GM21515 (cell line): Measurements from ENCODE around the gene SLC6A18.

Experiments
- ATAC-seq: cut with Tn5 transposase; IDR thresholded peaks from one replicate; pipeline ENCODE4 v1.9.1; 2021; ENCODE audit not compliant: unreplicated experiment

The SLC6A18 gene

DNA sequence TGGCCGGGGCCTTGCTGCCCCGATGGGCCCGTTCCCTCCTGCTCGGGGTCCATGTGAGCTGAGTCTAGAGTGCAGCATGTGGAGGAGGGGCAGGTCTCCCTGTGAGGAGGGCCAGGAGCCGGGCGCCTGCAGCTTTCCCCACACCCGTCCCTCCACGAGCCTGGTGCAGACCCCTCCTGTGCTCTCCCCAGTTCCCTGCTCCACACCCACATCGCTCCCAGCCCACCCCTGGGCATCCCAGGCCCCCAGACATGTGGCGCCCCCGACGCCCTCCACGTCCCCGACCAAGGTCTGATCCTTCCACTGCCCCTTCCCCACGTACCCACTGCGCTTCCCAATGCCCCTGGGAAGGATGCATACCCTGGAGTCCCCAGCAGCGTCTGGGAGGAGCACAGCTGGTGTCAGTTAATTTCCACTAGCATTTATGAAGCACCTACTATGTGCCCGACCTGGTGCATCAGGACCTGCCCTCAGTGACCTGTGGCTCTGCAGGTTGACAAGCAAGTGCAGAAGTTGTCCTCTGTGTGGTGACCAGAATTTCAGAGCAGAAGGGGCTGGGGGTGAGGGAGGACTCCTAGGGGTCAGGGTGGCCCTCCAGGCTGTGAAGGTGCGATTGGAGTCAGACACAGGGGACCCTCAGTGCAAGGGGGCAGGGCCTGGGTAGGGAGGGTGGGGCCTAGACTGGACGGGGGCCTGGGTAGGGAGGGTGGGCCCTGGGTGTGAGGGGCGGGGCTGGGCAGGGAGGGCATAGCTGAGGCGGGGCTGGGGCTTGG is 10.8 kb upstream of the SLC6A18 start:
- no peak for ATAC-seq

DNA sequence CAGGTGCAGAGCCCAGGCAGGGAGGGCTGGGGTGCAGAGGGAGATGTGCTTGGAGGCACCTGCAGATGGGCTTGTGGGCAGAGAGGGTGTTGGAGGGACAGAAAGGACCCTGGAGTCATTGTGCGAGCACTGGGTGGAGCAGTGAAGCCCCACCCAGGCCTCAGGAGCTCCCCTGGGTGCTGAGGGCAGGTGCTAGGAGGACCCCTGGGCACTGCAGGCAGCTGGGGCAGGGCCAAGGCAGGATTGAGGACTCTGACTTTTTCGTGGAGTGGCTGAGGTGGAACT is 10.3 kb upstream of the SLC6A18 start:
- ATAC-seq = no peak

DNA sequence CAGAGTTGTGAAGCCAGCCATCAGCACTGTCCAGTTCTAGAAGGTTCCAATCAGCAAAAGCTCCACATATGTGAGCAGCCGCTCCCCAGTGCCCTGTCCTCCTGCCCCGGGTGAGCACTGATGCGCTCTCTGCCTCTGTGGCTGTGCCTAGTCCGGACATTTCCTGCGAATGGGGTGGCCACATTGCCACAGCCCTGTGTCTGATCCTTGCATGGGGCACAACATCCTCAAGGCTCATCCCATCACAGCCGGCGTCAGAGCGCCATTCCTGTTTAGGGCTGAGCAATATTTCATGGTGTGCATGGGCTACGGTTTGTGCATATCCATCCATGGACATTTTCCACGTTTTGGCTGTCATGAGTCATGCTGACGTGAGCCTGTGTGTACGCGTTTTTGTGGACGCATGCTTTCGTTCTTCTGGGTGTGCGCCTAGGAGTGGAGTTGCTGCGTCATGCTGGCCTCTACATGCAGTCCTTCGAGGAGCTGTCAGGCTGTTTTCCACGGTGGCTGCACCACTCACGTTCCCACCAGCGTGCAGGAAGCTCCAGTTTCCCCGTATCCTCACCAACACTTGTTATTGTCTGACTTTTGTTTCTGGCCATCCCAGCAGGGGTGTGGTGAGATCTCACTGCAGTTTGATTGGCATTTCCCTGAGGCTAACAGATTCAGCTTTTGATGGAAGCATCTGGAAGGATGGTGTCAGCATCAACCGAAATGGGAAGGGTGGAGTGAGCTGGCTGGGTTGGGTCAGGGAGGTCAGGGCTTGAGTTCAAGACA is 9.7 kb upstream of the SLC6A18 start:
- ATAC-seq = no peak

DNA sequence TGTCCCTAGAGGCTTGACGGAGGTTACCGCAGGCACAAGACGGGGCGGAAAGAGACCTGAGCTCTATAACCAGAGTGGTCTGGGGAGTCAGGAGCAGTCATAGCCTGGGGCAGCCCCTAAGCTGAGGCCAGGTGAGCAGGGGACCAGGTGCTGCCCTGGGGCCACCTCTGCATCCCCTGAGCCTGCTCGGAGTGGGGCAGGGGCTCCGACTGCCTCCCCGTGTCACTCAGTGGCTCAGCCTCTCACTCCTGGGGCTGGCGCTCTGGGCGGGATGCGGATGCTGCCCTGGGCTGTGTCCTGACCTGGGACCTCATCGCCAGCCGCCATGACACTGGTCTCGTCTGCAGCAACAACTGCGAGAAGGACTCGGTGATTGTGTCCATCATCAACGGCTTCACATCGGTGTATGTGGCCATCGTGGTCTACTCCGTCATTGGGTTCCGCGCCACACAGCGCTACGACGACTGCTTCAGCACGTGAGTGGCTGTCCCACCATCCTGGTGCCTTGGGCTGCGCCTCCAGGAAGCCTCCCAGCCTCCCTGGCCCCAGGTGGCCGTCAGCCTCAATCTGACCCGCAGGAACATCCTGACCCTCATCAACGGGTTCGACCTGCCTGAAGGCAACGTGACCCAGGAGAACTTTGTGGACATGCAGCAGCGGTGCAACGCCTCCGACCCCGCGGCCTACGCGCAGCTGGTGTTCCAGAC is 8.8 kb upstream of the SLC6A18 start:
- no peak for ATAC-seq

DNA sequence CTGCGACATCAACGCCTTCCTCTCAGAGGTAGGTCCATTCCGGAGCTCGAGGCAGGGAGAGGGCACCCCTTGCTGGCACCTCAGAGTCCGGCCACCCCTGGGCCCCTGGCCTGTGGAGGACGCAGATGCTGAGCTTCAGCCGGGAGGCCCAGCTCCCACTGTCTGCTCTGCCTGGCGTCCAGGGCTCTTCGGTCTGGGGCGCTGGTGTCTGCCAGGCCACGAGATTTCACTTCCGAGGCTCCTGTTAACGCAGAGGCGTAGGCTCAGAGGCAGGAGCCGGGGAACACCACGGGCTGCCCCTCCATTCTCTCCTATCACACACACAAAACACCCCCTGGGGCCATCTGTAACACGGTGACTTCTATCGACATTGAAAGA is 8.3 kb upstream of the SLC6A18 start:
- ATAC-seq = no peak

DNA sequence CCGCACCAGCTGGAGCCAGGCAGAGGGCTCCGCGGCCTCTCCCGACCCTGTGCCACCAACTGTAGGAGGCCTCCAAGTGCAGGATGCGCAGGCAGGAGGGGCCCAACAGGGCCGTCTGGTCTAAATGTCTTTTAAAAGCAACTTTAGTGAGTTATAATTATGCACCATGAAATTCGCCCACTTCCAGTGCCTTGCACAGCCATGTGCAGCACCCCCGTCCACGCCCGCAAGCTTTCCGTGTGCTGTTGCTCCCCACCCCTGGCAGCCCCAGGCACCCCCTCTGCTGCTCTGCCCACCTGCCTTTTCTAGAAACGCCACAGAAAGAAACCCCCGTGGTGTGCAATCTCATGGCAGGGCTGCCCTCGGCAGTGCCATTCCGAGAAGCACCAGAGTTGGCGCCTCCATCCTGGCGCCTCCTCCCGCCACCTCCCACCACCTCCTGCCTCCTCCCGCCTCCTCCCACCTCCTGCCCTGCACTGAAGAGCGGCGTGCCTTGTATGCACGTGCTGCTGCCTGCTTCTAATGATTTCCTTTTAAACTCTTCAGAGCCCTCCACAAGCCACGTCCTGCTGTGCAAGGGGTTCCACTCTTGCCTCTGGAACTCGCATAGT is 7.5 kb upstream of the SLC6A18 start:
- ATAC-seq = no peak

DNA sequence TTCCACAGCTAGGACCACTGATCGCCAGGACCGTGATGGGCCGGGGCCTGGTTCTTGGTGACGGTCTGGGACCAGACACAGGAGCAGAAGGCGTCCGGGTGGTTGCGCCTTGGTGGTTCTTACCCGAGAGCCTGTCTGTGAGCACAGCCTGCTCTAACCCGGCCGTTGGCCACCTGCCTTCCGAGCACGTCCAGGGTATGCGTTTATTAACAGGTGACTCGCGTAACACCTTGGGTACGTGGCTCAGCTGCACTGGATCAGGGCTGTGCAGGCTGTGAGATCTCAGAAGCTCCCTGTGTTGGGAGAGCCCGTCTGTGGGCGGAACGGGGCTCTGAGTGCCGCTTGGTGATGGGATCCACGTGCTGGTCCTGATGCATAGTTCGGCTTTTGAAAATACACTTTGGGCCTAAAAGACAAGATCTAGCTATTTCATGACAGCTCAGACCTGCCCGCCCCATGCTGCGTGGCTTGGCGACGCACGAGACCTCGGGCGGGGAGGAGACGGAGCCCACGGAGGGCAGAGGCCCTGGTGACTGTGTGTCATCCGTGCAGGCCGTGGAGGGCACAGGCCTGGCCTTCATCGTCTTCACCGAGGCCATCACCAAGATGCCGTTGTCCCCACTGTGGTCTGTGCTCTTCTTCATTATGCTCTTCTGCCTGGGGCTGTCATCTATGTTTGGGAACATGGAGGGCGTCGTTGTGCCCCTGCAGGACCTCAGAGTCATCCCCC is 6.7 kb upstream of the SLC6A18 start:
- ATAC-seq = no peak

DNA sequence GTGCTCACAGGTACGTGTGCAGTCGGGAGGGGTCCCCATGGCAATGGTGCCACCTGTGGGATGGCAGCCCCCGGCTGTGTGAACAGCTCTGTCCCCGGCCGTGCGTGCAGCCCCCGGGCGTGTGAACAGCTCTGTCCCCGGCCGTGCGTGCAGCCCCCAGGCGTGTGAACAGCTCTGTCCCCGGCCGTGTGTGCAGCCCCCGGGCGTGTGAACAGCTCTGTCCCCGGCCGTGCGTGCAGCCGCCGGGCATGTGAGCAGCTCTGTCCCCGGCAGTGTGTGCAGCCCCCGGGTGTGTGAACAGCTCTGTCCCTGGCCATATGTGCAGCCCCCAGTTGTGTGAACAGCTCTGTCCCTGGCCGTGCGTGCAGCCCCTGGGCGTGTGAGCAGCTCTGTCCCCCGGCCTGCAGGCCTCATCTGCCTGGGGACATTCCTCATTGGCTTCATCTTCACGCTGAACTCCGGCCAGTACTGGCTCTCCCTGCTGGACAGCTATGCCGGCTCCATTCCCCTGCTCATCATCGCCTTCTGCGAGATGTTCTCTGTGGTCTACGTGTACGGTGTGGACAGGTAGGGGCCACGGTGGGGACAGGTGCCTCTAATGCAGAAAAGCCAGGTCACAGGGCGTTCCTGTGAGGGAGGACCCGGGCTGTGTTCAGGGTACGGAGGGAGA is 5.9 kb upstream of the SLC6A18 start:
- no peak for ATAC-seq

DNA sequence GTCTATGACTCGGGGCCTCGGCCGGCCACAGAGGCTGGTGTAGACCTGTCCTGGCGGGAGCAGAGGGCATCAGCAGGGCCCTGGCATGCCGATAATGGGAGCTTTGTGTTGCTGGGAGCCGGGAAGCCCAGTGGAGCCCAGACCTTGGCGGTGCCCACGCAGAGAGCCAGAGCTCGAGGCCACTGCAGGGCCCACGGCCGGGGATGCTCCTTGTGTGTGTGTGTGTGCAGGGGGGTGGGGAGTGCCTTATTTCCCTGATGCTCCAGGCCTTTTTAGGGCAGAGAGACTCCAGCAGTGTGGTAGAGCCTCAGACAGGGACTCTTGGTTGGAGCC is 5.4 kb upstream of the SLC6A18 start:
- ATAC-seq = no peak

DNA sequence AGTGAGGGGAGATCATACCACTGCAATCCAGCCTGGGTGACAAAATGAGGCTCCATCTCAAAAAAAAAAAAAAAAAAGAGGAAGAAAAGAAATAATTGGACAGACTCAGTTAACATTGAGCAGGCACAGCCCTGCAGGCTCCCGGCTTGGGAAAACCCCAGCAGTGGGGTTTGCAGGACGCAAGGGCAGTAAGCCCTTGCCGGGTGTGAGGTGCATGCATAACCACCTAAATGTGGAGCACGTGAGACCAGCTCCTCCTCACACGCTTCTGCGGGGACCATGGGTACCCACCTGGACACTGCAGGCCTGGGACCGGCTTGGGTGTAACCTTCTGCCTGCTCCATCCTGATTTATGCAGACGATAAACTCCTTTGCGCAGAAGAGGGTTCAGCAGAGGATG is 4.8 kb upstream of the SLC6A18 start:
- no peak for ATAC-seq

DNA sequence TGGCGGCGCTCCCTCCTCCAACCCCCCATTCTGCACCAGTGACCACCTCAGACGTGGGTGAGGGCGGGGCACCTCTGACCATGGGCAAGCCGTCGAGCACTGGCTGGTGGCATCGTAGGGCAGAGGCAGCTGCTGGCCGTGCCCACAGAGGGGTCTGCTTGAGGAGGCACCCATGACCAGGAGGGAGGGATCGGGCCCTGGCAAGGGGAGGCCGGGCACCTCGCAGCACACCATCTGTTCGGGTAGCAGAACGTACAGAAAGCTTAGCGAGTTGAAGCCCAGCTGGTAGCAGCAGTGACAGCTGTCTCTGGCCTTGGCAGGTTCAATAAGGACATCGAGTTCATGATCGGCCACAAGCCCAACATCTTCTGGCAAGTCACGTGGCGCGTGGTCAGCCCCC is 4.3 kb upstream of the SLC6A18 start:
- ATAC-seq = no peak

DNA sequence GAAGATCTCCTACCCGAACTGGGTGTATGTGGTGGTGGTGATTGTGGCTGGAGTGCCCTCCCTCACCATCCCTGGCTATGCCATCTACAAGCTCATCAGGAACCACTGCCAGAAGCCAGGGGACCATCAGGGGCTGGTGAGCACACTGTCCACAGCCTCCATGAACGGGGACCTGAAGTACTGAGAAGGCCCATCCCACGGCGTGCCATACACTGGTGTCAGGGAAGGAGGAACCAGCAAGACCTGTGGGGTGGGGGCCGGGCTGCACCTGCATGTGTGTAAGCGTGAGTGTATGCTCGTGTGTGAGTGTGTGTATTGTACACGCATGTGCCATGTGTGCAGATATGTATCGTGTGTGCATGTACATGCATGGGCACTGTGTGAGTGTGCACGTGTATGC is 3.5 kb upstream of the SLC6A18 start:
- ATAC-seq = no peak

DNA sequence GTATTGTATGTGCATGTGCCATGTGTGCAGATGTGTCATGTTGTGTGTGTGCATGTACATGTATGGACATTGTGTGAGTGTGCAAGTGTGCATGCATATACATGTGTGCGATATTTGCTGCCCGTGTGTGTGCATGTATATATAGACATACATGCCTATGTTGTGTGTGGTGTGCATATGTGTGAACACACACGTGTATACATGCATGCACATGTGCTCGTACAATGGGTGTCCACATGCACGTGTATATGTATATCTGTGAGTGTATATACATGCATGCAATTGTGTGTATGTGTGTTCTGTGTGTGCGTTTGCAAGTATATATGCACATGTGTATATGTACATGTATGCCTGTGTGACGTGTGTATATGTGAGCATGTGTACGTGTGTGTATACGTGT is 3.0 kb upstream of the SLC6A18 start:
- ATAC-seq = no peak

DNA sequence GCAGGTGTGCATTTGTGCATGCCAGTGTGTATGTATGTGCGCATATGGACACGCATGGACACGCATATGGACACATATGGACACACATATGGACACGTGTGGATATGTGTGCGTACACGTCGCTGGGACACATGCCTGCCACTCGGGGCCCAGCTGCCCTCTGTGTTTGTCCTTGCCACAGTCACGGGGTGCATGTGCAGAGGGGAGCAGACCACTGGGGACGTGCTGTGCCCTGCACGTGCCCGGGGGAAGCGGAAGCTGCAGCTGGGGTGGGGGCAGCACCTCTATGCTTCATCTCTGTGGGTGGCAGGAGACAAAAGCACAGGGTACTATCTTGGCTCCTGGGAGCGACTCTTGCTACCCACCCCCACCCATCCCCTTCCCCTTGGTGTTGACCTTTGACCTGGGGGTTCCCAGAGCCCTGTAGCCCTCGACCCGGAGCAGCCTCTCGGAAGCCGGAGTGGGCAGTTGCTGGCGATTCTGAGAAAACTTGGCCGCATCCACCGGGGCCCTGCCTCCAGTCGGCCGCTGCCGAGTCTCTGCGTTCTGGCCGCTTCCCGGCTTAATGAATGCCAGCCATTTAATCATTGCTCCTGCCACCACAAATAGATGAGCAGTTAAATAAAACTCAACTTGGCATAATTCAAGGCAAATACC is 2.4 kb upstream of the SLC6A18 start:
- ATAC-seq = no peak

DNA sequence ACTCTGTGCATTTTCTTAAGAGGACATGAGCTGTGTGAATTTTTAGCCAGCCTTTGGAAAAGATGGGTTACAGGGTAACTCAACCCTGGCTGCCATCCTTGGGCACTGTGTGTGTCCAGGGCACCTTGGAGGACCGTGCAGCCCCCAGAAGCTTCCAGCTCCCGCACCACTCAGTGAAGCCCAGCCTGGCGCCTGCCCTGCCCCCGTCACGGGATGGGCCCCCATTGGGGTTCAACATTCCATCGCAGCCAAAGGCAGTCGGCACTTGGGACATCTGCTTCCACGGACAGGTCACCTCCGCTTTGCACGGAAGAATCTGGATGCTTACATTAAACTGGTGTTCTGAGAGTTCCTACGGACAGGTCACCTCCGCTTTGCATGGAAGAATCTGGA is 1.9 kb upstream of the SLC6A18 start:
- no peak for ATAC-seq

DNA sequence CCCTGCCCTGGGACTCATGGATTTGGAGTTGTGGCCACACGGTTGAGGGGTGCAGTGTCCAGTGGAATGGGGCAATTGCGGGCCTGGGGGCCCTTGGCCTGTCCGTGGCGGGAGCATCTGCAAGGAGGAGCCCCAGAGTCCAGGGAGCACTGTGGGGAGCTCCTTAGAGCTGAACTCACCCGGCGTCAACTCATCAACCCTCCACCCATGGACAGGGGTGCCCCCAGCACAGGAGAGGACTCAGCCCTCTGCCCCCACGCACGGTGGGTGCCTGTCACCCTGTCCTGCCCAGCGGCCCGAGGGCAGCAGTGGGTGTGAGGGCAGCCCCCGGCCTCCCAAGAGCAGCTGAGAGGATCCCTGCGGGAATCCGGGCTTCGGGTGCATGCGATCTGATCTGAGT is 550 bp upstream of the SLC6A18 start:
- no peak for ATAC-seq

DNA sequence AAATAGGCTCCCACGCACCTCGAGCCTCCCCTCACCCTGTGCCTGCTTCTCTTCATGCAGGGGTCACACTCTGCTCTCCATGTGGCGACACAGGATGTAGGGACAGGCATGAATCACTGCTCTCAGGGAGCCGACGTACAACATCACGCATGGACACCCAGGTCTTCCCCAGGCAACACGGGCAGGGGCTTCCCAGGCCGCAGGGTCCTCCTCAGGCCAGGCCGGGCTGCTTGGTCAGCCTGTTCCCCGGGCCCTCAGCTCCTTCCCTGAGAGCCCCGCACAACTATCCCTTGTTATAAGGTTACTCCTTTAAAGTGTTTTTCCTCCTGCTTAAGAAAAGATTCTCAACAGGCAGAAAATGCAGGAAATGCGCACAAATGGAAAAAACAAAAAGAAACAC is 1.1 kb downstream of the SLC6A18 start:
- ATAC-seq = no peak

DNA sequence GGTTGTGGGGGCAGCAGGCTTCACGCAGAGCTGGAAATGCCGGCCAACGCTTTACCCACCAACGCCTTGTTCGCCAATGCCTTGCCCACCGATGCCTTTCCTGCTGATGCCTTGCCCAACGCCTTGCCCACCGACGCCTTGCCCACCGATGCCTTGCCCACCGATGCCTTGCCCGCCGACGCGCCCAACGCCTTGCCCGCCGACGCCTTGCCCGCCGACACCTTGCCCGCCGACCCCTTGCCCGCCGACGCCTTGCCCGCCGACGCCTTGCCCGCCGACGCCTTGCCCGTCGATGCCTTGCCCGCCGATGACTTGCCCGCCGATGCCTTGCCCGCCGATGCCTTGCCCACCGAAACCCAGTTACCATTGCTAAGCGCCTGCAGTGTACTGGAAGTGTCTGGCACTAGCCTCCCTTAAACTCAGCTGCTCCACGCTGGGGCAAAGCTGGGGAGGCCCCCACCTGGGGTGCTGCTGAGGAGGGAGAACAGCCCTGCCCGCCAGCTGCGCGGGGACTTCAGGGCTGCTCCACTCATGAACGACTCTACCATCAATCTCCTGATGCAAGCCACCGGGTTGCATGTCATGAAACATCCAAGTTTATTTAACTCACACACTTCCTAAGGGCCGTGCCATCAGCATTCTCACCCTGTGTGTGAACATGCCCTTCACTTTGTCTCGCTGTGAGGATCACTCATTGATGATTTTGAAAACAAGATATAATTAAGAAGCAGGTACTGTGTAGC is 1.8 kb downstream of the SLC6A18 start:
- ATAC-seq = no peak

DNA sequence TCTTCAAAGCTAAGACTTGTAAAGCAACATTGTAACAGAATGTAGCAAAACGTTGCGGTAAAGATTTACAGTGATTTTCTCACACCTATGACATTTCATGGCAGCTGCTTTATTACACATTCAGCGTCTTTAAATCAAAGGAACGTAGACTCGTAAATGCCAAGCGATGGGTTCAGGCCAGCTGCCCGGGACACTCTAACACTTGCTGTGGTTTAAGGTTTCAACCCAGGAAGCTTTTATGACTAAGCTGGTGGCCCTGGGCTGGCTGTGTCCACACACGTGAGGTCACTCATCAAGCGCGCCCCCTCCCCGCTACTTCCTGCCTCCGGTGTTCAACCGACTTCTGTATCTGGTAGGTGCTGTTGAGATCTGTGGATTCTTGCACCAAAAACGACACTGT is 2.5 kb downstream of the SLC6A18 start:
- no peak for ATAC-seq

DNA sequence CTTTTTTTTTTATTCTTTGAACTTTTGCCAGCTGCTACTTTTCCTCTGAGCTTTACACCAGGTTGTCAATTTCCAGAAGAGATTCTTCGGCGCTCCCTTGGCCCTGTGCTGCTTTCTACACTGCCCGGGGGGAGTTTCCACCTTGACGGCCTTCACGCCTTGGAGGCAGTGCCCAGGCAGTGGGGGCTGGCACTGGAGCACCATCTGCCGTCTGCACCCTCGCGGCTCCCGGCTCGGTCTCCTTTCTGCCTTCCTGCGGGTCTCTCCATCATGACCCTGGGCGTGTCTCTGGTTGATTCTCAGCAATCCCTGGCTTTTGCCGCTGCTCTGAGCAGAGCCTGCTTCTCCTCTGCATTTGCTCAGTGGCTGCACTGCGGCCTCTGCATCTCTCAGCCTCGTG is 2.9 kb downstream of the SLC6A18 start:
- no peak for ATAC-seq
